GM19025 (cell line): ENCODE measurements around the gene CDT1.
"Not testable (repeated sequence)": the region's sequence is repeated elsewhere in the genome, so short reads cannot be mapped to it uniquely, and the experiment has no call there.

Experiments used
- ATAC-seq: cut with Tn5 transposase; IDR thresholded peaks from one replicate; pipeline ENCODE4 v1.9.1; 2021; ENCODE audit warnings: mild to moderate bottlenecking, low read depth, moderate library complexity; ENCODE audit not compliant: unreplicated experiment

The CDT1 gene

DNA sequence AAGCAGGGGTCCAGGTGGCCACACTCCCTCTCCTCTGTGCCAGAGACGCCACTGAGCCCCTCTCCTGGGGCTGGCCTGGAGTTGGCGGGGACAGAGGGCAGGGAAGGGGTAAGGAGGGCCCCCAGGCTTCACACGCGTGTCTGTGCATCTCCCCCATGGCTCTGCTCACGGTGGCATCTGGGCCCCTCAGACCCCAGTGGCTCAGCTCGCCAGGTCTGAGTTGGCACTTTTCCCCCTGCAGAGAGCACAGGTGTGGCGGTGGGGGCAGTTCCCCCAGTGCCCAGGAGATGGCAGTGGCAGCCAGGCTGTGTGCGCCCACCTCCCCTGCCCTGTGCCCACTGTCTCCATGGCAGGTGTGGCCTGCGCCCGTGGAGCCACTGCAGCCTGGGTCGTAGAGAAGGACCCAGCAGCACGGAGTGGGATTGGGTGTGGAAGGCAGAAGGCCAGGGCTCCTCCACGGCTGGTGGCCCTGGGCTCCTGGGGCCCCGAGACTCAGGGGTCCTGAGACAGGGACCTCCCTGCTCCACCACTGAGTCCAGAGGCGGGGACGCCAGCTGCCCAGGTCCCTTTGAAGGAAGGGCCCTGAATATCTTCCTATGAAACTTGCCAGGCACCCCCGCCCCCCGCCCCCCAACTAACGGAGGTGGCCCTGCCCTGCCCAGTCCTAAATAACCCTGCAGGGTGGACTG lies 12.5 kb downstream of the CDT1 start:
- no peak for ATAC-seq

DNA sequence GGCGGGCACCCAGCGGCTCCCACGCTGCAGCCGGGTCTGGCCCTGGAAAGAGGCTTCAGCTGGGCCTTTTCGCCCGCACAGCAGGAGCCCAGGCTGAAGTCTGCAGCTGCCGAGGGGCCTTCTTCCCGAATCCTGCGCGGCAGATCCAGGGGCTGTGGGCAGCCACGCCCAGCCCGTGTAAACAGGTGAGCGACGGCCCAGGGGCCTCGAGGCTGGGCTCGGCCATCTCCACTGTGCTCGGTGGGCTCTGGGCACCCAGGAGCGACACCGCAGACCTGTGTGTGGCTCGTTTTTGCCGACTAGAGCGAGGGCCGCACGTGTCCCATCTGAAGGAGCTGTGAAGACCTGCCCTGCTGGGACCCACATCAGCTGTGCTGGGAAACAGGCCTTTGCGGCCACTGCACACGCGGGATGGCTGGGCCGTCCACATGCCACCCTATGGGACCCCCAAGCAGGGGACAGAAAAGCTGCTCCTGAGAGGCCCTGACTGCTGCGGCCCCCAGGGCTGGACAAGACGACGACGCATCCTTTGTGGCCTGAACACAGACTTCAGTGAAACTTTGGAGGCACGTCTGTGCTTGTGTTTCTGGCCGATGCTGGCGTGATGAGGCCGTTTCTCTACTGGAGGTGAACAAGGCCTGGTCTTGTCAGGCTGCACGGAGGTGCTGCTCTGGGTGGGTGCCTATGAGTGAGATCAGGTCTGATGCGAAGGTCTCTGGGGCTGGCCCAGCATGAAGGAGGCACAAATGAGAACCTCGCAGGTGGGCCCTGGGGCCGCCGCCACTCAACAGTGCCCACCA lies 13.3 kb downstream of the CDT1 start:
- ATAC-seq: no peak

DNA sequence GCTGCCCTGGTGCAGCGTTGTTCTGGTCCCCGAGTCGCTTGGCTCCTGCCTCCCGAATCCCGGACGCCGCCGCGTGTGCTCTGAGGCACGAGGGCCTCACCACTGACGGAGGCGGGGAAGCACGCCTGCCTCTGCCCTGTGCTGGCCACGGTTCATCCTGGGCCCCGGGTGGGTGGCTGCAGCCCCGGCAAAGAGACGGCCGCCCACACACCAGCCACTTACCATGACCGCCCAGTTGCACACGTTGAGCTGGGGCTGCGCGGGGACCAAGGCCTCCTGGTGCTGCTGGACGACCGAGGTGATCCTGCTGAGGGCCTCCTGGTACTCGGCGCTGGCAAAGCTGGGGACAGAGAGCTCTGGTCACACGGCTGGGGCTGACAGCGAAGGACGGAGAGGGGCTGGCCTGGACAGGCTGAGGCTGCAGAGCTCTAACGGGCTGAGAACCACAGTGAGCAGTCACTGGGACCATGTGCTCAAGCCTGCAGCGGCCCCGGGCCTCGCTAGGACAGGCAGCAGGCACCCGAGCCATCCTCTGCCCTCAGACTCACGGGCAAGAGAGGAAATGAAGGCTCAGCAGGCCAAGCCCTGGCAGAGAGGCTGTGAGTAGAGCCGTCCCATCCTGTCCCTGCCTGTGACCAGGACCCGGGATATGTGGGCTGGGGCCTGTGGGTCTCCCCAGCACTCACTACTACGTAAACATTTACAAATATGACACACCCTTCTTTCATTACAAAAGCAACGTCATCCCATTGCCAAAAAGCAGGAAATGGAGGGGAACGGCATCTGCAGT lies 14.4 kb downstream of the CDT1 start:
- ATAC-seq: no peak

DNA sequence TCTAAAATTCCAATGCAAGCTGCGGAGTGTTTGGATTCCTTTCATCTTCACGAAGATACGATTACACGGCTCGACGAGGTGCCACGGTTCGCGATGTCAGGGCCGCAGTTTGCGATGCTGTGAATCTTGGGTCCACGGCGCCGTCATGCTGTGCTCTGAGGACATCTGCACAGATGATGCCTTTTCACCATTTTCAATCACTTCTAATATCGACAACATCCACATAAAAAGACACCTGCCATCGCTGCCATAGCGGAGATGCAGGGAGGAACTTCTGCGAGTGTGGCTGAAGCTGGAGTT lies 14.9 kb downstream of the CDT1 start:
- no peak for ATAC-seq

DNA sequence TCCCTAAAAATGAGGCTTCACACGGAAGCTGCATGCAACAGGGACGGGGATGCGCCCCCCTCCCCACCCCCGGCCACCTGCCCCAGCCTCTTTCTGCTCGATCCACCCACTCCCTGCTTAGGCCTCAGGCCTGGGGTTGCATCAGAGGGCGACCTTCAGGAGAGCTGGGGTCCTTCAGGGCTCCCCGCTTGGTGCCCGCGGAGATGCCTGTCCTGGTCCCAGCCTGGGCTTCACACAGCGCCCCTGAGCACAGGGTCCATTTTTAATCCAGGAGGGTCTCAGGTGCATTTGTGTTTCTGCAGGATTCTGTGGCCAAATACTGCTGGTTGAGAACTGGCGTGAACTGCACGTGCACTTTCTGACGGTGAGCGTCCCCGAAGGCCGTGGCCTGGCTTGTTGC lies 15.5 kb downstream of the CDT1 start:
- no peak for ATAC-seq

DNA sequence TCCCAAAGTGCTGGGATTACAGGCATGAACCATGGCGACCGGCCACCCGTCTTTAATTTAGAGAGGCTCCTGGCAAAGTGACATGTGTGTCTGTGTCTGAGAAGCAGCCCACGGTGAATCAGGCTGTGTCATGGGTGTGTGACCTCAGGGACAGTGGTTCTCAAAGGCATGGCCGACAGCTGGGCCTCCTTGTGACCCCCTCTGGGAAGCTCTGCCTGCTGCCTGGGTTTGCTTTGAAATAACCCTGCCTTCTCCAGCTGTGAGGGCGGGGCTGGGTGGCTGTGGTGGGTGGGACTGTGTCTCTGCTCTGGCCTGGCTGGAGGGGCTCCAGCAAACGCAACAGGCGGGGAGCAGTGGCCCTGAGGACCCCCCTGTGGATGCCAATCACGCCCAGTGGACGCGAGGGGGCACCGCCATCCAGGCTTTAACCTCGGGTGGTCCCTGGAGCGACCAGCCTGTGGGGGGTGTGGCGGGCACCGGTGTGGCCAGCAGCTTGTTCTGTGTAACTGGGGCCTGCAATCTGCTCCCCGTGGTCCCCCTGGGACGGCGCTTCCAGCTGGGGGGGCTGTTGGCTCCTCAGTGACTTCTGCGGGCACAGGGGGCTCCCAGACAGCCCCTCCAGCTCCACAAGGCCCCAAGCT lies 16.9 kb downstream of the CDT1 start:
- ATAC-seq: no peak

DNA sequence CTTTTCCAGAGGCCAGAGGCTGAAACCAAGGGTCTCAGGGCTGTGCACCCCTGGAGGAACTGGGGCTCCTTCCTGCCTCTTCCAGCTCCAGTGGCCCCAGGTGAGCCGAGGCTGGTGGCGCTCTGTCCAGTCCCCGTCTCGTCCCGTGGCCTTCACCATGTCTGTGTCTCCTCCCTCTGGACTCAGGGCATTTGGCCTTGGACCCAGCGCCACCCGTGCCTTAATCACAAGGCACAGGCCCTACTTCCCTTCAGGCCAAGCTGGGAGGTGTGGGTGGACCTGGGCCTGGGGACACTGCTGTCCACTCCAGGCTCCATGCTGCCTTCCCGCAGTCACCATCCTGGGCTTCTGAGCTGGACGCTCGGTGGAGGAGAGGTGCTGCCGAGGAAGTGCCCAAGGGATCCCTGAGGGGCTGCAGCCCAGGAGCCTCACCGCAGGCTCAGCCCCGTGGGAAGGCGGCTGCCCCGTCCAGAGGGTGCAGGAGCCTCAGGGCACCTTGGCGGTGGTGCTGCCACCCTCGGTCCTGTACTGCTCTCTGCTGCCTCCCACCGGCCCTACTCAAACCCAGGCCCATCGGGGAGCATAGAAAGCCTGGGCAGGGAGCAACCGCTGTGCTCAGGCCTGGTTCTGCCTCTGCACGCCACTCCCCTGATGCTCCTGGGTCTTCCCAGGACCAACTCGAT lies 17.7 kb downstream of the CDT1 start:
- no peak for ATAC-seq

DNA sequence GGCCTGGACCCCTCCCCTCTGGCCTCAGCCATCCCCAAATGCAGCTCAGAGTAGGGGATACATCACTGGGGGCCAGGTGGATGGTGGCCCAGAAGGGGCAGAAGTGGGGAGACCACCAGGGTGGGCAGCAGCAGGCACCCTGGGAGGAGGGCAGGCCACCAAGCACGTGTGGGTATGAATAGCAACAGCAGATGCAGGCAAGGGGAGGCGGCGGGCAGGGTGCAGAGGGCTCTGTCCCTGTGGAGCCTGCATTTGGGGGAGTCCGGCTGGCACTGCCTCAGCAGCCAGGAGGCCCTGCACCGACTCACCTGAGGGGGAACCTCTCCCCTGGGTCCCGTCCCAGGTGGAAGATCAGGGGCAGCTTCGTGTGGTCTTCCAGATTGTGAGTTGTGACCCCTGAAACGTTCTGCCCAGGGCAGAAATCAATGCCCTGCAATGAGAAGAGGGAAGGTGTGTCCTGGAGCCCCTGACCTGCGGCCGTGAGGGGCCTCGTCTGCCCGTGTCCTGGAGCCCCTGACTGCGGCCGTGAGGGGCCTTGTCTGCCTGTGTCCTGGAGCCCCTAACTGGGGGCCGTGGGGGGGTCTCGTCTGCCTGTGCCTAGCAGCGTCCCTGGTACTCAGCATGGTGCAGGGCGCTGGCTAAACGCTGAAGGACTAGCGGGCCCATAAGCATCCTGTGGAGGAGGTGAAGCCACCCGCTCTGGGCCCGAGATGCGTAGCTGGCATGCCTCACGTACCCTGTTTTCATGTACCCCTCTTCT lies 18.9 kb downstream of the CDT1 start:
- ATAC-seq: no peak

DNA sequence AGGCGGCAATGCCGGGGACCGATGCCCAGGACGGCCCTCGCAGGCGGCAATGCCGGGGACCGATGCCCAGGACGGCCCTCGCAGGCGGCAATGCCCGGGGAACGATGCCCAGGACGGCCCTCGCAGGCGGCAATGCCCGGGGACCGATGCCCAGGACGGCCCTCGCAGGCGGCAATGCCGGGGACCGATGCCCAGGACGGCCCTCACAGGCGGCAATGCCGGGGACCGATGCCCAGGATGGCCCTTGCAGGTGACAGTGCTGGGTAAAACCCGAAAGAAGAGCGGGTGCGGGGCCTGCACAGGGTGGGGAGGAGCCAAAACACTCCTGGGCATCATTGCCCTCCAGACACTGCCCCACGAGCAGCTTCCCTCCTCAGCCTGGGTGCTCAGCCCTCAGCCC lies 20.1 kb downstream of the CDT1 start:
- not testable (repeated sequence) for ATAC-seq

DNA sequence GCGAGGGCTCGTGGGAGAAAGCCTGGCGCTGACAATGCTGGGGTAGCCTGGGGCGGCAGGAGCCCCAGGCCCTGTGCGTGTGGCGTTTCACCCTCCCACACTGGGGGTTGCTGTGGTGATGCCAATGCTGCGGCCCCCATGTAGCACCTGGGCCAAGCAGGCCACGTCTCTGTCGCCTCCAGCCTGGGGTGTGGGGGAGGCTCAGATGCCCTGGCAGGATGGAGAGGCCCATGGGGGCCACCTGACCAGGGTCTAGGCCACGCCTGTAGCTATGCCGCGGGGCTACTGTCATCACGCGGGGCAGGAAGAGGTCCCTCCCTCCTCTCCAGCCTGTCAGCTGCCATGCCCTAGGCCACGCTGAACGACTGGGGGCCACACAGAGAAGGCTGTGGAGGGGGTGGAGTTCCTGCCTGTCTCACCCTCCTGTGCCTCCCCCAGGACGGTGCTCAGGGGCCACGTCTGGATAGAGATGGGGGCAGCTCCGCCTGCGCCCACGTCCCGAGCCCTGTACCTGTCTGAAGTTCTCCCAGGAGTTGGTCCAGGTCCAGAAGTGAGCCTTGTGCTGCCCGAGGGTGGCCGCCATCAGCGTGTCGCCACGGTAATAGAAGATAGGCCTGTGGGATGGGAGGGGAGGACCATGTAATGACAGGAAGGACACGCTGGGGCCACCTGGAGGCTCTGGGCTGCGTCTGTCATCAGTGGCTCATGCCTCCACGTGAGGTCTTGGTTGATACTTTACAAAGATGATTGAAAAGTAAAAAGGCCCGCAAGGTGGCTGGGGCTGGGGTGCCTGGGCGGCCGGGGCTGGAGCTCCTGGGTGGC lies 20.9 kb downstream of the CDT1 start:
- no peak for ATAC-seq

DNA sequence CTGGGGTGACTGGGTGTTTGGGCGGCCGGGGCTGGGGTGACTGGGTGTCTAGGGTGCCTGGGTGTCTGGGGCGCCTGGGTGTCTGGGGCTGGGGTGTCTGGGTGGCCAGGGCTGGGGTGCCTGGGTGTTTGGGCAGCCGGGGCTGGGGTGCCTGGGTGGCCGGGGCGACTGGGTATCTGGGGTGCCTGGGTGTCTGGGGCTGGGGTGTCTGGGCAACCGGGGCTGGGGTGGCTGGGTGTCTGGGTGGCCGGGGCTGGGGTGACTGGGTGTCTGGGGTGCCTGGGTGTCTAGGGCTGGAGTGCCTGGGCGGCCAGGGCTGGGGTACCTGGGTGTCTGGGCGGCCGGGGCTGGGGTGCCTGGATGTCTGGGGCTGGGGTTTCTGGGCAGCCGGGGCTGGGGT lies 21.6 kb downstream of the CDT1 start:
- ATAC-seq: no peak

DNA sequence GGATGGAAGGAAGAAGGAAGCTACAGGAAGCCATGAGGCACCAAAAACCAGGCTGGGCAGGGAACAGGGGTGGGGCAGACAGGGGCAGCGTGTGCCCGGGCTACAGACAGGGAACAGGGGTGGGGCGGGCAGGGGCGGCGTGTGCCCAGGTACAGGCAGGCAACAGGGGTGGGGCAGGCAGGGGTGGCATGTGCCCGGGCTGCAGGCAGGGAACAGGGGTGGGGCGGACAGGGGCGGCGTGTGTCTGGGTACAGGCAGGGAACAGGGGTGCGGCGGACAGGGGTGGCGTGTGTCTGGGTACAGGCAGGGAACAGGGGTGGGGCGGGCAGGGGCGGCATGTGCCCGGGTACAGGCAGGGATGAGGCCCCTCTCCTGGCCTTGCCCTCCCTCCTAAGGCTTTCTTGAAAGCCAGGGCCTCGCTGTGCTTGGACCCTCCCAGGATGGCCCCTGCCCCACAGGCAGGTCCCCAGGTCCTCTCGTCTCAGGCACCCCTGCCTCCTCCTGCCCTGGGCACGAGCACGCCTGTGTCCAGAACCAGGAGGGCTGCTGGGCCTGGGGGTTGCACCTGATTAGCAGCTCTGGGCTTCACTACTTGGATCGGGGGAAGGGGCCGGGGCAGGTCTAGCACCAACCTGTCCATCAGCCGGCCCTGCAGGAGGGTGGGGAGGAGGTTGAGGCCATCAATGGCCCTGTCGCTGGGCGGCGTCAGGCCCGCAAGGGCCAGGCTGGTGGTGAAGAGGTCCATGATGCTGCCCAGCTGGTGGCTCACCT lies 22.7 kb downstream of the CDT1 start:
- no peak for ATAC-seq

DNA sequence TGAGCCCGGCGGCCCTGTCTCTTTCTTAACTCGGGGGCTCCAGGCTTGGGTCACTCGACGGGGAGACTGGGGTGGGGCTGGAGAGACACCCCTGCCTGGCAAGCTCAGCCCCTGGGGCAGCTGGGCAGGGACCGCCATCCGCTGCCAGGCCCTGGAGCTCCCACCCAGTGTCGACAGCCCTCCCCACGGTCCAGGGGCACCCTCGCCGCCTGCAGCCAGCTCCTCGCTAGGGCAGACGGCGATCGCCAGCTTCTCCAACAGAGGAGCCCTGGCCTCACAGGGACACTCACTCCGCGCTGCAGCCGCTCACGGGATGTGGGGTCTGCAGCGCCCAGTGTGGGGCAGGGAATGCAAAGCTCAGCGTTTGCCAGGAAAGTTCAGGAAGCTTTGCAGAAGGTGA lies 24.1 kb downstream of the CDT1 start:
- no peak for ATAC-seq

DNA sequence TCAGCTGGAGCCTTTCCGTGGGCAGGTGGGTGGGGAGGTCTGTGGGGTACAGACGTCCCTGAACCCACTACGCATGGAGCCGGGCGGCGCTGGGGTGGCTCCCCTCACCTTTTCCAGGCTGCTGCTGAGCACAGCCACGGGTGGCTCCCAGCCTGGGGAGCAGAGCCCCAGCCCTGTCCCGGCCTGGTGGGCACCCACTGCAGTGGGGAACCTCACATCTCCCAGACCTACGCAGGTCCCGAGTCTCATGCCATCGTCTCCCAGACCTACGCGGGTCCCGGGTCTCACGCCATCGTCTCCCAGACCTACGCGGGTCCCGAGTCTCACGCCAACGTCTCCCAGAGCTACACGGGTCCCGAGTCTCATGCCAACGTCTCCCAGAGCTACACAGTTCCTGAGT lies 25.1 kb downstream of the CDT1 start:
- ATAC-seq: no peak

DNA sequence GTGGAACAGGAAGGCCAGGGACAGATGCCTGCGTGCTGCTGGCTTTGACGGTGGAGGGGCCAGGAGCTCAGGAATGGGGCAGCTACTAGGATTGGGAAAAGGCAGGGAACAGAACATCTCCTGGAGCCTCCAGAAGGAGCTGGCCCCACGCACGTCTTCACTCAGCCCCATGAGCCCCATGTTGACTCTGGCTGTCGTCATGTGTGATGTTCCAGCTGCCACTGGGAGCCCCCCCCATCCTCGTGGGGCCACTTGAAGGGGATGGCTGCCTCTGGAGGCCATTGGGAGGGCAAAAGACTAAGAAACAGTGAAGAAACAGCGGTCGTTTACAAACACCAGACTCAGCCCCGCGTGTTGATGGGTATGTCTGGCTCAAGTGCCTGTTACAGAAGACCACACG lies 26.7 kb downstream of the CDT1 start:
- no peak for ATAC-seq

DNA sequence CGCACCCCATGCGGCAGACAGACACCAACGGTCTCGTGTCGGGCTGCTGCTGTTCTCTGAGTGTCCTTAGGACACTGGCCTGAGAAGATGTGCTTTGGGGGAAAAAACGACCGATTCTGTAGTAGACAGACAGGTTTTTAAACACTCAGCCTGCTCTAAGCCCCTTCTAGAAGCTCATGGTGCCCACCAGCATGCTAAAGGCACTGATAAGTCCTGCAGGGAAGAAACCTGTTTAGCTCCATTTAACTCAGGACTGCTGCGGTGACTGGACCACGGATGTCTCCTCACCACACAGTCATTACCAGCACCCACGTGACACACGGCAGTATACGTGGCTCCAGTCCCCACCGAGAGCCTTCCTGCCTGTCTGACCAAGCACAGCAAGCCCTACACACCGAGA lies 27.2 kb downstream of the CDT1 start:
- no peak for ATAC-seq

DNA sequence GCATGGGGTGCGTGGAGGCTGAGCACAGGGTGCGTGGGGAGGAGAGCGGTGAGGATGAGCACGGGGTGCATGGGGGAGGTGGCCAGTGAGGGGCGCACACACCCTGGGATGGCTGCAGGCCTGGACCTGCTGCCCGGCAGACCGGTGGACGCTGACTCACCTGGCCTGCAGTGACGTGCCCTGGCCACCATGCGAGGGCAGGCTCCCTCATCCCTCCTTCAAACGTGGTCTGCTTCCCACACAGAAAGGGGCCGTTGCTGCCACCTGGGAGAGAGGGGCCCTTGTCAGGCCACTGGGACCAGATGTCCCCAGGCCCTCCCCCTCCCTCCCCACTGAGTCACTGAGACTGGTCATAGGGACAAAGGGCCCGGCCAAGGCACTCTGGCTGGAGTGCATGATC lies 28.2 kb downstream of the CDT1 start:
- ATAC-seq: no peak

DNA sequence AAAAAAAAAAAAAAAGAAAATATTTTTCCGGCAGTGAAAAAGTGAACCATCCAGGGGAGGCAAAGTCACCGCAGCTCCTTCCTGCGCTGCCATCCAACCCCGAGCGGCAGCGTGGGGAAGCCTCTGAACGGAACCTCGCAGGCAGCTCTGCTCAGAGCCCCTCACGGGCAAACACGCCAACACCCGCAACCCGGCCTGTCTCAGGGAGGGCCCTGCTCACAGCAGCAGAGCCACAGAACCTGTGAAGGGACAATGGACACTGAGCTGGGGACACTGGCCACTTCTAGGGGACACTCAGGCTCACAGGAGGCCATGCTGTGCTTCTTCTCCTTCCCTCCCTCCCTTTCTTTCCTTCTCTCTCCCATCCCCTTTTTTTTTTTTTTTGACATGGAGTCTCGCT lies 29.5 kb downstream of the CDT1 start:
- ATAC-seq: no peak
